ENCODE results near the gene MUC5AC.

The MUC5AC gene

DNA sequence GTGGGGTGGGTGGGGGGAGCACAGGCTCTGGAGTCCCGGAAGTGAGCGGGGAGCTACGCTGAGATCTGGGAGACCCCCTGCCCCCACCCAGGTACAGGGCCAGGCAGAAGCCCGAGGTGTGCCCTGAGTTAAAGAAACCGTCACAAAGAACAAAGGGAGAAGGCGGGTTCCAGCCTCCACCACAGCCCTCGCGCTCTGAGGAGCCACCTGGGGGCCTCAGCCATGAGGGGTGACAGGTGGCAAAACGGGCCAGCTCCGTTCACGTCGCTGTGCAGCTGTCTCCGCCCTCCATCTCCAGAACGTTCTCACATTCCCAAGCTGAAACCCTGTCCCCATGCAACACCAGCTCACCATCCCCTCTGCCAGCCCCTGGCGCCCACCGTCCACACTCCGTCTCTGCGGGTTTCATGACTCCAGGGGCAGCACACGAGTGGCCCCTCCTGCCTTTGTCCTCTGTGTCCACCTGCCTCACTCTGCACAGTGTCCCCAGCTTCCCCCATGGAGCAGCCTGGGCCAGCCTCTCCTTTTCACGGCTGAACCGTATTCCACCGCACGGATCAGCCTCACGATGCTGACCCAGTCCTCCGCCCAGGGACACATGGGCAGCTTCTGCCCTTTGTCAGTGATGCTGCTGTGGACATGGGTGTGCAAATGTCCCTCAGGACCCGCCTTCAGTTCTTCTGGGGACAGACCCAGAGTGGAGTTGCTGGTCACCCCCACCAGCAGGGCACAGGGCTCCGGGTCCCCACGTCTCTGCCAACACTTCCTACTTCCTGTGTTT is 63.4 kb downstream of the MUC5AC start:
- Histone ChIP-seq H3K4me1 (ENCODE audit: low read length) (no peaks in the 10 kb centered on the region), H3K4me3 (ENCODE audit: low read length) (no peak overlapping the region), H3K27me3 (ENCODE audit: low read depth, low read length) (no peaks in the 10 kb centered on the region), H3K4me2 (ENCODE audit: low read length) (no peak overlapping the region), H3K9ac (ENCODE audit: low read length) (no peak overlapping the region), H3K79me2 (ENCODE audit: low read length) (no peaks in the 10 kb centered on the region), H3K36me3 (replicated peaks; ENCODE audit: low read depth, low read length) (no peaks in the 10 kb centered on the region), H2AFZ (ENCODE audit: low read depth, low read length) (no peak overlapping the region), H3K9me3 (ENCODE audit: insufficient read depth, low read length) (no peaks in the 10 kb centered on the region), H4K20me1 (ENCODE audit: insufficient read depth, low read length) (no peaks in the 10 kb centered on the region), H3K27ac (ENCODE audit: low read length) (no peak overlapping the region)
- TF ChIP-seq, protein P1, sequence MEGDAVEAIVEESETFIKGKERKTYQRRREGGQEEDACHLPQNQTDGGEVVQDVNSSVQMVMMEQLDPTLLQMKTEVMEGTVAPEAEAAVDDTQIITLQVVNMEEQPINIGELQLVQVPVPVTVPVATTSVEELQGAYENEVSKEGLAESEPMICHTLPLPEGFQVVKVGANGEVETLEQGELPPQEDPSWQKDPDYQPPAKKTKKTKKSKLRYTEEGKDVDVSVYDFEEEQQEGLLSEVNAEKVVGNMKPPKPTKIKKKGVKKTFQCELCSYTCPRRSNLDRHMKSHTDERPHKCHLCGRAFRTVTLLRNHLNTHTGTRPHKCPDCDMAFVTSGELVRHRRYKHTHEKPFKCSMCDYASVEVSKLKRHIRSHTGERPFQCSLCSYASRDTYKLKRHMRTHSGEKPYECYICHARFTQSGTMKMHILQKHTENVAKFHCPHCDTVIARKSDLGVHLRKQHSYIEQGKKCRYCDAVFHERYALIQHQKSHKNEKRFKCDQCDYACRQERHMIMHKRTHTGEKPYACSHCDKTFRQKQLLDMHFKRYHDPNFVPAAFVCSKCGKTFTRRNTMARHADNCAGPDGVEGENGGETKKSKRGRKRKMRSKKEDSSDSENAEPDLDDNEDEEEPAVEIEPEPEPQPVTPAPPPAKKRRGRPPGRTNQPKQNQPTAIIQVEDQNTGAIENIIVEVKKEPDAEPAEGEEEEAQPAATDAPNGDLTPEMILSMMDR (IDR thresholded peaks at IDR 0.05; ENCODE audit: low read depth, low read length): no peak
- TF ChIP-seq EZH2phosphoT487 (IDR thresholded peaks at IDR 0.05; ENCODE audit: low read depth): no peak

DNA sequence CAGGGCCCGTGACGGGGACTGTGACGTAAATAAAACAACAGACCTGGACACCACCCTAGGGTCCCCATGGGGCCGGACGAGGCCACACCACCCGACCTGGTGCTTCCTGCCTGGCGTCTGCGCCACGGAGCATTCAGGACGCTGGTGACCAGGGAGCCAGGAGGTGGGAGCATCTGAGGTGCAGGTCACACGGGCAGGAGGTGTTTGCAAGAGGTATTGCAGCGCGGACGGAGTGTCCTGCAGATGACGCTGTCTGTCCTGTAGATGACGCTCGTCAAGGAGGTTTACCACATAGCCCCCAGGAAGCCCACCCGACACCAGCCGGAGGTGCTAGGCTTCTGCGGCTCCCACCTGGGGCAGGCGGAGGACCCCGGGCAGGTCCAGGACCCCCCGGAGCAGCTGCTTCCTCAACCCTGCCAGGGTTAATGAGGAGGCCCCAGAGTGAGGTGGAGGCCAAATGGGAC is 64.1 kb downstream of the MUC5AC start:
- Histone ChIP-seq H4K20me1 (ENCODE audit: insufficient read depth, low read length) (no peaks in the 10 kb centered on the region), H3K4me1 (ENCODE audit: low read length) (no peaks in the 10 kb centered on the region), H3K36me3 (replicated peaks; ENCODE audit: low read depth, low read length) (no peaks in the 10 kb centered on the region), H3K9me3 (ENCODE audit: insufficient read depth, low read length) (no peaks in the 10 kb centered on the region), H3K9ac (ENCODE audit: low read length) (no peak overlapping the region), H3K4me2 (ENCODE audit: low read length) (no peak overlapping the region), H3K27me3 (ENCODE audit: low read depth, low read length) (no peaks in the 10 kb centered on the region), H3K27ac (ENCODE audit: low read length) (no peak overlapping the region), H2AFZ (ENCODE audit: low read depth, low read length) (no peak overlapping the region), H3K79me2 (ENCODE audit: low read length) (no peaks in the 10 kb centered on the region), H3K4me3 (ENCODE audit: low read length) (no peak overlapping the region)
- TF ChIP-seq, protein P1 (IDR thresholded peaks at IDR 0.05; ENCODE audit: low read depth, low read length): no peak
- TF ChIP-seq EZH2phosphoT487 (IDR thresholded peaks at IDR 0.05; ENCODE audit: low read depth): no peak

DNA sequence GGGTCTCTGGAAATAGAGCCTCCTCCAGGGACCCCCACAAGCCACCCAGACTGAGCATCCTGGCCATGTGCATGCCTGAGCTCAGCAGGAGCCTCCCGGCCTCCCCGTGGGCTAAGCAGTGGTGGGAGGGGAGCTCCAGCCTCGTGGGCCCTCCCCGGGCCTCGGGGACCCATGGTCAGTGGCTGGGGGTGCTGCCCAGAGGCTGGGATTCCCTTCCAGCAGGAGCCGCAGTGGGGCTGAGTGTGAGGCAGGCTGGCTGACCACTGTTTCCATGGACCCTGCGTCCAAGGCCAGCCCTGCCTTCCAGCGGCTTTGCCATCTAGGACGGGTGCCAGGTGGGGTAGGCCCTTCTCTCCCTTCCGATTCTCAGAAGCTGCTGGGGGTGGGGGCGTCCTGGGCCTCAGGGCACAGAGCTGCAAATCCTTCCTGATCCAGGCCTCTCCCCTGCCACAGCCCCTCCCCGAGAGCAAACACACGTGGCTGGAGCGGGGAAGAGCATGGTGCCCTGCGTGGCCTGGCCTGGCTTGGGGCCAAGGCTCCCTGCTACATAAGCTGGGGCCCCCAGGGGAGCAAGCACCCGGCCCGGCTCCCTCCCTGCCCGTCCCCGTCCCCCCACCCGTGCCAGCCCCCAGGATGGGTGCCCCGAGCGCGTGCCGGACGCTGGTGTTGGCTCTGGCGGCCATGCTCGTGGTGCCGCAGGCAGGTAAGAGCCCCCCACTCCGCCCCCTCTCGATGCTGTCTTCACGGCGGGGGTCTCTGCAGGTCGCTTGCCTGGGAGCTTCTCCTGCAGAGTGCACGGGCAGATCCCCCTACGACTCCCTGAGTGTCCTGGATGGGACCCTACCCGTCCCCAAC is 65.0 kb downstream of the MUC5AC start, which contains the start of gene MUC5B:
Gene MUC5B (plus strand): TSS at position 576 of the 855 bp plus-strand sequence. CDS start 58 bp downstream, at position 634.
- Histone ChIP-seq H3K9me3 (ENCODE audit: insufficient read depth, low read length) (no peaks in the 10 kb centered on the region), H3K27me3 (ENCODE audit: low read depth, low read length) (no peaks in the 10 kb centered on the region), H3K4me2 (ENCODE audit: low read length) (no peak within 1 kb of the TSS), H3K4me1 (ENCODE audit: low read length) (no peaks in the 10 kb centered on the region), H4K20me1 (ENCODE audit: insufficient read depth, low read length) (no peaks in the 10 kb centered on the region), H3K36me3 (replicated peaks; ENCODE audit: low read depth, low read length) (no peaks in the 10 kb centered on the region), H3K79me2 (ENCODE audit: low read length) (no peaks in the 10 kb centered on the region), H3K4me3 (ENCODE audit: low read length) (no peak within 1 kb of the TSS), H3K27ac (ENCODE audit: low read length) (no peak within 1 kb of the TSS), H3K9ac (ENCODE audit: low read length) (no peak within 1 kb of the TSS), H2AFZ (ENCODE audit: low read depth, low read length) (no peak within 1 kb of the TSS)
- TF ChIP-seq, protein P1 (IDR thresholded peaks at IDR 0.05; ENCODE audit: low read depth, low read length): no peak
- TF ChIP-seq EZH2phosphoT487 (IDR thresholded peaks at IDR 0.05; ENCODE audit: low read depth): no peak
